ENCODE measurements around the gene RCBTB2.

GRCh38 chr13:48486362-48486761 is 46.5 kb downstream of the RCBTB2 start:
- no peak for TF ChIP-seq CTBP1 (IDR thresholded peaks at IDR 0.05; ENCODE audit: borderline replicate concordance)
- TF ChIP-seq FOXK2 (IDR thresholded peaks at IDR 0.05) = no peak
- TF ChIP-seq SP1 (IDR thresholded peaks at IDR 0.05) = no peak
- TF ChIP-seq LEF1 (IDR thresholded peaks at IDR 0.05; ENCODE audit: borderline replicate concordance) = no peak
- no peak for TF ChIP-seq NFRKB (IDR thresholded peaks at IDR 0.05)
- TF ChIP-seq BHLHE40 (IDR thresholded peaks at IDR 0.05; ENCODE audit: borderline replicate concordance) = no peak
- TF ChIP-seq TARDBP (IDR thresholded peaks at IDR 0.05) = no peak
- no peak for TF ChIP-seq SUZ12 (IDR thresholded peaks at IDR 0.05)
- no peak for TF ChIP-seq ARNT (IDR thresholded peaks at IDR 0.05)
- TF ChIP-seq ZNF384 (IDR thresholded peaks at IDR 0.05) = no peak
- no peak for TF ChIP-seq HDGF (IDR thresholded peaks at IDR 0.05; ENCODE audit: borderline replicate concordance)
- no peak for TF ChIP-seq PKNOX1 (IDR thresholded peaks at IDR 0.05)
- TF ChIP-seq ELF4 (IDR thresholded peaks at IDR 0.05) = no peak

All from HEK293T (cell line).